Endothelial cell (in vitro differentiated cells): ENCODE results near the gene ZNF750. TPM values are rescaled to one million over a fixed set of nuclear protein-coding genes. Genes with fewer than 3 reads are reported as not detected.

ENCODE experiments used
- DNase-seq: peaks from one replicate; pipeline ENCODE4 v3.0.0; 2021; ENCODE audit warnings: low spot score
- H3K27ac Mint-ChIP-seq: one replicate; pipeline ENCODE4 v1.8.0; 2021; ENCODE audit warnings: mixed read lengths, inconsistent platforms; ENCODE audit not compliant: unreplicated experiment
- H3K27me3 Mint-ChIP-seq: one replicate; pipeline ENCODE4 v1.8.0; 2021; ENCODE audit warnings: mild to moderate bottlenecking, moderate library complexity, mixed read lengths, inconsistent platforms; ENCODE audit not compliant: unreplicated experiment
- H3K36me3 Mint-ChIP-seq: one replicate; pipeline ENCODE4 v1.8.0; 2021; ENCODE audit warnings: mild to moderate bottlenecking, low read depth, mixed read lengths, inconsistent platforms; ENCODE audit not compliant: unreplicated experiment
- H3K4me1 Mint-ChIP-seq: one replicate; pipeline ENCODE4 v1.8.0; 2021; ENCODE audit warnings: mild to moderate bottlenecking, mixed read lengths, inconsistent platforms; ENCODE audit not compliant: unreplicated experiment
- H3K4me3 Mint-ChIP-seq: one replicate; pipeline ENCODE4 v1.8.0; 2021; ENCODE audit warnings: mild to moderate bottlenecking, mixed read lengths, inconsistent platforms; ENCODE audit not compliant: unreplicated experiment
- H3K9me3 Mint-ChIP-seq: one replicate; pipeline ENCODE4 v1.8.0; 2021; ENCODE audit warnings: mixed read lengths, inconsistent platforms; ENCODE audit not compliant: unreplicated experiment
- total RNA-seq: library from RNA; stranded (reverse); fragmentation: NEBNext Ultra II Directional; extraction: Animal tissue kit (Norgen Biotek cat#: 25700); gene quantifications from one replicate; pipeline ENCODE4 v1.2.1, GENCODE V29; 2021; ENCODE audit not compliant: unreplicated experiment
- TF ChIP-seq, protein P1 (sequence below): fragments of 200-600 bp; sonication (generic); IDR thresholded peaks from one replicate; pipeline ENCODE4 v1.5.0; 2021; ENCODE audit warnings: antibody characterized with exemption; ENCODE audit not compliant: unreplicated experiment

ZNF750 gene
- total RNA-seq, 1 donor from 2014 or later, result 0.31 TPM

DNA sequence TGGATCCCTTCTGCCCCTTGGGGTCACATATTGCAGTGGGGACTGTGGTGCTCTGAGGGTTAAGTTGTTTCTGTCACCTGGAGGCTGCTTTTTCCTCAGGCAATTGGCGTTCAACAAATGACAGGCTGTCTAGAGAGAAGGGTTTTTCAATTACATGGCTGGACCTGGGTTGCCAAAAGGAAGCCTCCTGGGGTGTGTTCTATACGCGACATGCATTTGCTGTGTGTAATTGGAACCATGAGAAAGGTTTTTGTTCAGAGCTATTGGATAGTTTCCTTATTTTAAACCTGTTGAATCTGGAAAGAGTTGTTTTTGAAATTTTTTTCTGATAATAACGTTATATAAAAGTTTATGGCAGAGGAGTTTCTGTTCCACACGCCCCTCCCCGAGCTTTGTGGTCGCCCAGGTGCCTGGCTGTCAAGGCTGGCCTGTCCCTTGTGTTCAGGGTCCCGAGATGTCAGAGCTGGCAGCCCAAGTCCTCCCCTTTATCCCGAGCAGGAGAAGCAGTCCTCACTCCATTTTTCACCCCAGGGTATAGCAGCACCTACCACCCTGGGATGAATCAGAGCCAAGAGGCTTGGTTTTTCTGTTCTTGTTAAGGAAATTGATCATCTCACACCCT is 26.1 kb upstream of the ZNF750 start:
- peaks cover 10% of the 10 kb centered on the region for H3K27me3 Mint-ChIP-seq
- TF ChIP-seq, protein P1, sequence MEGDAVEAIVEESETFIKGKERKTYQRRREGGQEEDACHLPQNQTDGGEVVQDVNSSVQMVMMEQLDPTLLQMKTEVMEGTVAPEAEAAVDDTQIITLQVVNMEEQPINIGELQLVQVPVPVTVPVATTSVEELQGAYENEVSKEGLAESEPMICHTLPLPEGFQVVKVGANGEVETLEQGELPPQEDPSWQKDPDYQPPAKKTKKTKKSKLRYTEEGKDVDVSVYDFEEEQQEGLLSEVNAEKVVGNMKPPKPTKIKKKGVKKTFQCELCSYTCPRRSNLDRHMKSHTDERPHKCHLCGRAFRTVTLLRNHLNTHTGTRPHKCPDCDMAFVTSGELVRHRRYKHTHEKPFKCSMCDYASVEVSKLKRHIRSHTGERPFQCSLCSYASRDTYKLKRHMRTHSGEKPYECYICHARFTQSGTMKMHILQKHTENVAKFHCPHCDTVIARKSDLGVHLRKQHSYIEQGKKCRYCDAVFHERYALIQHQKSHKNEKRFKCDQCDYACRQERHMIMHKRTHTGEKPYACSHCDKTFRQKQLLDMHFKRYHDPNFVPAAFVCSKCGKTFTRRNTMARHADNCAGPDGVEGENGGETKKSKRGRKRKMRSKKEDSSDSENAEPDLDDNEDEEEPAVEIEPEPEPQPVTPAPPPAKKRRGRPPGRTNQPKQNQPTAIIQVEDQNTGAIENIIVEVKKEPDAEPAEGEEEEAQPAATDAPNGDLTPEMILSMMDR, result no peak
- no peak overlapping the region for H3K27ac Mint-ChIP-seq
- no peak for DNase-seq
- H3K4me1 Mint-ChIP-seq, result peaks cover 10% of the 10 kb centered on the region
- peaks cover 12% of the 10 kb centered on the region for H3K36me3 Mint-ChIP-seq
- no peaks in the 10 kb centered on the region for H3K9me3 Mint-ChIP-seq
- no peak overlapping the region for H3K4me3 Mint-ChIP-seq

DNA sequence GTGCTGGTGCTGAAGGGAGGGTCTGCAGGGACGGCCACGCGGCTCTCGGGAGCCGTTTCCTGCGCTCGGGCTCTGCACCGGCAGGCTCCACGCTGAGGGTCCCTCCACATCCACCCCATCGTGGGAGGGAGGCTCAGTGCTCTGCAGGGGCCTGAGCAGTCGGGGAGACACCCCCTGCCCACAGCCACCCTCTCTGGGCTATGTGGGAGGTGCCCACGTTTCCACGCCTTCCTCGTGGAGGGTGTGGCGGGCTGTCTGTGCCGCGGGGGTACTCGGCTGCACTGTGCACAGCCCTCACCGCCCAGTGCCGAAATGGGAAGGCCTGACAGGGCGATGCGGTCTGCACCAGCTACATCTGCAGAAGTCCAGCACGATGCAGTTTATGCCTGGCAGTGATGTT is 25.5 kb upstream of the ZNF750 start:
- H3K27me3 Mint-ChIP-seq, result peaks cover 6% of the 10 kb centered on the region
- TF ChIP-seq, protein P1, result no peak
- H3K4me1 Mint-ChIP-seq, result peaks cover 10% of the 10 kb centered on the region
- H3K9me3 Mint-ChIP-seq, result no peaks in the 10 kb centered on the region
- H3K27ac Mint-ChIP-seq, result no peak overlapping the region
- no peak for DNase-seq
- H3K4me3 Mint-ChIP-seq, result no peak overlapping the region
- H3K36me3 Mint-ChIP-seq, result peaks cover 6% of the 10 kb centered on the region

DNA sequence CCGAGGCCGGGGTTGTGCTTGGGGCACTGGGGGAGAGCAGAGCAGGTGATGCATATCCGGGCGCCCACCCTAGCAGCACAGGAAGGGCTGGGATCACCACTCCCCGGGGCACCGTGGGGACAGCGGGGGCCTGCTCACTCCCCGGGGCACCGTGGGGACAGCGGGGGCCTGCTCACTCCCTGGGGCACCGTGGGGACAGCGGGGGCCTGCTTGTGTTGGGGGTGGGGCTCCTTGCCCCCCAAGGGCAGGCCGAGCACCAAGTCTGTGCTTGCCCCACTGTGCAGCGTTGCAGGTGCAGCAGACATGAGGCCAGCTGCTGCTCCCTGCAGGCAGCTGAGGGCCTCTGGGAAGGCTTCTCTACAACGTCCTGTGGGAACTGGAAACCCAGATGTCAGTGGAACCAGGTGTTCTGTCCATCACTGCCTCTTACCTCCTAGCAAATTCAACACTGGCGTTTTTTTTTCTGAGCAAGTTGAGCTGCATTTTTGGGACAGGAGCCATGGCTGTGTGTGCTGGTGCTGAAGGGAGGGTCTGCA is 25.0 kb upstream of the ZNF750 start:
- no peak for DNase-seq
- Mint-ChIP-seq H3K27me3 (peaks cover 4% of the 10 kb centered on the region), H3K4me3 (no peak overlapping the region), H3K9me3 (no peaks in the 10 kb centered on the region), H3K36me3 (peaks cover 1% of the 10 kb centered on the region), H3K4me1 (peaks cover 14% of the 10 kb centered on the region), H3K27ac (no peak overlapping the region)
- TF ChIP-seq, protein P1, result no peak

DNA sequence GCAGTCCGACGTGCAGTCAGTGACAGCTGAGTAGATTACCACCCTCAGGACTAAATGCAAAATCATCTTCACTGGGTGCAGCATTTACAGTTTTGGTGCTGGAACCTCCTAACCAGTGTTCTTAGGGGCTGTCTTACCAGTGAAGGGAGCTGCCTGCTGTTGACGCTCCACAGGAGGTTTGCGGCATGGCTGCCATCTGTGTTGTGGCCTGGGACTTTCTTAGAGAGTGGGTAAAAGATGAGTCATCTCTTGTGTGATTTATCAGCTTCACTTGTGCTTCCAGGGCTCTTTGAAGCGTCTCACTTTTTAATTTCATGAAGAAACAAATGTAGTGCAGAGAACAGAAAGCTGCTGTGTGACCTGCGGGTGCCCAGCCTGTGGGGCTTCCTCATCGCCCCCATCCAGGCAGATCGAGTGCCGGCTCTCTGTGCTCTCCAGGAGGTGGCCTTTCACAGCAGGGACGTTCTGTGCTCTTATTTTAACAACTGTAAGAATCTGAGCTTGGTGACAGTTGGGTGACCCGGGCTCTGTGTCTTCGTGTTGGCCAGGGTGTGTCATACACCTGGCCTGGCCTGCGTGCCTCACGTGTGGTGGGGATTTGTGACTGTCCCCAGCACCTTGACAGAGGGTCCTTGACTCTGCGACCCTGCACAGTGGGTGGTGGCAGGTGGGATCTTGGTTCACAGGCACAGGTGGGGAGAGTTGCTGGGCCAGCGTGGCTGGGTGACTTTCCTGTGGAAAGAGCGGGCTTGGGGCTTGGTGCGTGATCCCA is 24.3 kb upstream of the ZNF750 start:
- no peaks in the 10 kb centered on the region for H3K36me3 Mint-ChIP-seq
- no peak overlapping the region for H3K4me3 Mint-ChIP-seq
- TF ChIP-seq, protein P1, result no peak

DNA sequence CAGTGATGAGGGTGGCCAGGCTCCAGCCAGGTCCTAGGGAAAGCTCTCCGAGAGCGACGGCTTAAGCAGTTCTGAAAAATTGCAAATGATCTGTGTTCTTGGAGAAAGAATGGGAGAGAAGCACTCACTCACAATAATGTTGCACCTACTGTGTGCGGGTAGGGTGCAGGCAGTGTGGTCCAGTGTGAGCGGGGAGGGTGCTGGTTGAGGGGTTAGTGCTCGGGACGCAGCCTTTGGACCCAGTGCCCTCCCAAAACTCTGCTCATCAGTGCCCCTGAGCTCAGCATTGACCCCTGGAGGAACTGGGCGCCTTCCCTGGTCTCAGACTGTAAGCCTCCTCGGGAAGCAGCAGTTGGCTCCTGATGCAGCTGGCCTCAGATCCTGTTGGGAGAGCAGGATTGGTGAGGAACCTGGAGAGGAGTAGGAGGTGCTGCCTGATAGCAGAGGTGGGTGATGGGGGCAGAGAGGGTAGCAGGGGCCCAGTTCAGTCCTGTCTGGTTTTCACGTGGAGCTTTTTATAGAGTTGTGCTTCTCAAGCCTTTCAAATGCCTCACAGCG is 23.6 kb upstream of the ZNF750 start:
- H3K27me3 Mint-ChIP-seq, result peaks cover 2% of the 10 kb centered on the region
- no peak for DNase-seq
- H3K4me1 Mint-ChIP-seq, result peaks cover 20% of the 10 kb centered on the region
- no peak overlapping the region for H3K4me3 Mint-ChIP-seq
- H3K9me3 Mint-ChIP-seq, result no peaks in the 10 kb centered on the region
- H3K36me3 Mint-ChIP-seq, result no peaks in the 10 kb centered on the region
- H3K27ac Mint-ChIP-seq, result no peak overlapping the region
- TF ChIP-seq, protein P1, result no peak

More for the DNA sequence above, 24.3 kb upstream of the ZNF750 start:
- Mint-ChIP-seq H3K4me1 (peaks cover 20% of the 10 kb centered on the region), H3K9me3 (no peaks in the 10 kb centered on the region), H3K27ac (no peak overlapping the region), H3K27me3 (peaks cover 4% of the 10 kb centered on the region)
- DNase-seq, result no peak
